ENCODE measurements around the gene MMEL1.

The MMEL1 gene

GRCh38 chr1:2650967-2651645 lies 18.3 kb upstream of the MMEL1 start:
- H3K4me3 Mint-ChIP-seq, result no peak overlapping the region
- H3K27ac Mint-ChIP-seq, result no peak overlapping the region
- DNase-seq (ENCODE audit: low spot score in 2 of 2) (no peak), ATAC-seq (ENCODE audit: low read depth) (no peak)
- H3K9me3 Mint-ChIP-seq, result peaks cover 9% of the 10 kb centered on the region
- H3K36me3 Mint-ChIP-seq, result peaks cover 5% of the 10 kb centered on the region
- no peaks in the 10 kb centered on the region for H3K4me1 Mint-ChIP-seq
- peaks cover 36% of the 10 kb centered on the region for H3K27me3 Mint-ChIP-seq

GRCh38 chr1:2646837-2647236 lies 14.0 kb upstream of the MMEL1 start:
- DNase-seq (ENCODE audit: low spot score in 2 of 2) (no peak), ATAC-seq (ENCODE audit: low read depth) (no peak)
- Mint-ChIP-seq H3K9me3 (peaks cover 11% of the 10 kb centered on the region), H3K27ac (no peak overlapping the region), H3K36me3 (peaks cover 6% of the 10 kb centered on the region), H3K4me1 (peaks cover 10% of the 10 kb centered on the region), H3K27me3 (peaks cover 2% of the 10 kb centered on the region), H3K4me3 (no peak overlapping the region)

- Mint-ChIP-seq H3K4me3 (no peak overlapping the region), H3K27me3 (no peaks in the 10 kb centered on the region), H3K4me1 (peaks cover 10% of the 10 kb centered on the region), H3K27ac (no peak overlapping the region), H3K9me3 (peaks cover 11% of the 10 kb centered on the region), H3K36me3 (peaks cover 6% of the 10 kb centered on the region)
- ATAC-seq (ENCODE audit: low read depth), result no peak
- no peak for DNase-seq (ENCODE audit: low spot score in 2 of 2)
These were observed 13.0 kb upstream of the MMEL1 start for GRCh38 chr1:2645776-2646175.

- peaks cover 11% of the 10 kb centered on the region for H3K9me3 Mint-ChIP-seq
- no peak overlapping the region for H3K27ac Mint-ChIP-seq
- no peak overlapping the region for H3K4me3 Mint-ChIP-seq
- peaks cover 10% of the 10 kb centered on the region for H3K4me1 Mint-ChIP-seq
- ATAC-seq (ENCODE audit: low read depth) (no peak), DNase-seq (ENCODE audit: low spot score in 2 of 2) (no peak)
- H3K27me3 Mint-ChIP-seq, result no peaks in the 10 kb centered on the region
- peaks cover 6% of the 10 kb centered on the region for H3K36me3 Mint-ChIP-seq
These were observed 12.3 kb upstream of the MMEL1 start for GRCh38 chr1:2645143-2645542.

- H3K4me3 Mint-ChIP-seq, result no peak overlapping the region
- peaks cover 13% of the 10 kb centered on the region for H3K4me1 Mint-ChIP-seq
- DNase-seq (ENCODE audit: low spot score in 2 of 2) (no peak), ATAC-seq (ENCODE audit: low read depth) (no peak)
- H3K36me3 Mint-ChIP-seq, result peaks cover 6% of the 10 kb centered on the region
- H3K9me3 Mint-ChIP-seq, result peaks cover 11% of the 10 kb centered on the region
- peak overlapping the region; percentile 69 for H3K27ac Mint-ChIP-seq
- H3K27me3 Mint-ChIP-seq, result no peaks in the 10 kb centered on the region
These were observed 11.8 kb upstream of the MMEL1 start for GRCh38 chr1:2644591-2645101.

GRCh38 chr1:2644171-2644570 lies 11.4 kb upstream of the MMEL1 start:
- H3K9me3 Mint-ChIP-seq, result peaks cover 11% of the 10 kb centered on the region
- H3K4me1 Mint-ChIP-seq, result peaks cover 15% of the 10 kb centered on the region
- DNase-seq (ENCODE audit: low spot score in 2 of 2), result no peak
- no peaks in the 10 kb centered on the region for H3K27me3 Mint-ChIP-seq
- no peak for ATAC-seq (ENCODE audit: low read depth)
- peak overlapping the region; percentile 69 for H3K27ac Mint-ChIP-seq
- peak overlapping the region; percentile 78 for H3K4me3 Mint-ChIP-seq
- H3K36me3 Mint-ChIP-seq, result peaks cover 6% of the 10 kb centered on the region

- Mint-ChIP-seq H3K4me1 (peaks cover 15% of the 10 kb centered on the region), H3K9me3 (peaks cover 11% of the 10 kb centered on the region), H3K36me3 (peaks cover 6% of the 10 kb centered on the region), H3K27ac (peak overlapping the region; percentile 69), H3K27me3 (no peaks in the 10 kb centered on the region), H3K4me3 (peak overlapping the region; percentile 78)
- DNase-seq (ENCODE audit: low spot score in 2 of 2), result no peak
- no peak for ATAC-seq (ENCODE audit: low read depth)
These were observed 10.7 kb upstream of the MMEL1 start for GRCh38 chr1:2643414-2644077.

GRCh38 chr1:2642560-2643413 lies 10.0 kb upstream of the MMEL1 start:
- DNase-seq (ENCODE audit: low spot score in 2 of 2) (peak; percentile 93 to 95), ATAC-seq (ENCODE audit: low read depth) (peak; percentile 85)
- Mint-ChIP-seq H3K4me3 (peak overlapping the region; percentile 93), H3K9me3 (peaks cover 7% of the 10 kb centered on the region), H3K36me3 (peaks cover 3% of the 10 kb centered on the region), H3K27me3 (no peaks in the 10 kb centered on the region), H3K27ac (peak overlapping the region; percentile 92), H3K4me1 (peaks cover 15% of the 10 kb centered on the region)

- Mint-ChIP-seq H3K9me3 (peaks cover 6% of the 10 kb centered on the region), H3K4me1 (peaks cover 15% of the 10 kb centered on the region), H3K4me3 (peak overlapping the region; percentile 93), H3K27me3 (no peaks in the 10 kb centered on the region), H3K27ac (peak overlapping the region; percentile 92), H3K36me3 (peaks cover 2% of the 10 kb centered on the region)
- DNase-seq (ENCODE audit: low spot score in 2 of 2), result no peak
- no peak for ATAC-seq (ENCODE audit: low read depth)
These were observed 9.3 kb upstream of the MMEL1 start for GRCh38 chr1:2642131-2642559.

- no peak overlapping the region for H3K4me3 Mint-ChIP-seq
- no peak for ATAC-seq (ENCODE audit: low read depth)
- peak overlapping the region; percentile 92 for H3K27ac Mint-ChIP-seq
These were observed 8.7 kb upstream of the MMEL1 start for GRCh38 chr1:2641381-2642130.

GRCh38 chr1:2640626-2641025 lies 7.8 kb upstream of the MMEL1 start:
- peaks cover 4% of the 10 kb centered on the region for H3K9me3 Mint-ChIP-seq

More at GRCh38 chr1:2641381-2642130, 8.7 kb upstream of the MMEL1 start:
- no peak for DNase-seq (ENCODE audit: low spot score in 2 of 2)
- Mint-ChIP-seq H3K27me3 (no peaks in the 10 kb centered on the region), H3K9me3 (peaks cover 6% of the 10 kb centered on the region), H3K4me1 (peaks cover 15% of the 10 kb centered on the region), H3K36me3 (peaks cover 3% of the 10 kb centered on the region)

GRCh38 chr1:2639607-2640521 lies 7.0 kb upstream of the MMEL1 start:
- peaks cover 15% of the 10 kb centered on the region for H3K4me1 Mint-ChIP-seq
- ATAC-seq (ENCODE audit: low read depth), result no peak
- H3K27ac Mint-ChIP-seq, result peak overlapping the region; percentile 24

More at GRCh38 chr1:2640626-2641025, 7.8 kb upstream of the MMEL1 start:
- H3K4me3 Mint-ChIP-seq, result peak overlapping the region; percentile 37
- ATAC-seq (ENCODE audit: low read depth) (no peak), DNase-seq (ENCODE audit: low spot score in 2 of 2) (no peak)
- H3K27ac Mint-ChIP-seq, result no peak overlapping the region
- peaks cover 1% of the 10 kb centered on the region for H3K36me3 Mint-ChIP-seq
- H3K27me3 Mint-ChIP-seq, result no peaks in the 10 kb centered on the region
- peaks cover 15% of the 10 kb centered on the region for H3K4me1 Mint-ChIP-seq

More at GRCh38 chr1:2639607-2640521, 7.0 kb upstream of the MMEL1 start:
- peaks cover 1% of the 10 kb centered on the region for H3K36me3 Mint-ChIP-seq
- H3K9me3 Mint-ChIP-seq, result peaks cover 4% of the 10 kb centered on the region
- no peaks in the 10 kb centered on the region for H3K27me3 Mint-ChIP-seq
- peak overlapping the region; percentile 58 for H3K4me3 Mint-ChIP-seq
- DNase-seq (ENCODE audit: low spot score in 2 of 2), result no peak
